Limb (tissue), 2 donors: ENCODE measurements around the gene ASPSCR1.

Experiments used
- DNase-seq, 2 donors: peaks; one replicate each; pipeline ENCODE4 v3.0.0-alpha.2; 2016; ENCODE audit errors: extremely low spot score in 2 of 2

The ASPSCR1 gene

GRCh38 chr17:81998691-81999438, 21.4 kb downstream of the ASPSCR1 start:
- DNase-seq, result no peak

- no peak for DNase-seq
Observed at GRCh38 chr17:81999587-81999975, 22.2 kb downstream of the ASPSCR1 start.

DNA sequence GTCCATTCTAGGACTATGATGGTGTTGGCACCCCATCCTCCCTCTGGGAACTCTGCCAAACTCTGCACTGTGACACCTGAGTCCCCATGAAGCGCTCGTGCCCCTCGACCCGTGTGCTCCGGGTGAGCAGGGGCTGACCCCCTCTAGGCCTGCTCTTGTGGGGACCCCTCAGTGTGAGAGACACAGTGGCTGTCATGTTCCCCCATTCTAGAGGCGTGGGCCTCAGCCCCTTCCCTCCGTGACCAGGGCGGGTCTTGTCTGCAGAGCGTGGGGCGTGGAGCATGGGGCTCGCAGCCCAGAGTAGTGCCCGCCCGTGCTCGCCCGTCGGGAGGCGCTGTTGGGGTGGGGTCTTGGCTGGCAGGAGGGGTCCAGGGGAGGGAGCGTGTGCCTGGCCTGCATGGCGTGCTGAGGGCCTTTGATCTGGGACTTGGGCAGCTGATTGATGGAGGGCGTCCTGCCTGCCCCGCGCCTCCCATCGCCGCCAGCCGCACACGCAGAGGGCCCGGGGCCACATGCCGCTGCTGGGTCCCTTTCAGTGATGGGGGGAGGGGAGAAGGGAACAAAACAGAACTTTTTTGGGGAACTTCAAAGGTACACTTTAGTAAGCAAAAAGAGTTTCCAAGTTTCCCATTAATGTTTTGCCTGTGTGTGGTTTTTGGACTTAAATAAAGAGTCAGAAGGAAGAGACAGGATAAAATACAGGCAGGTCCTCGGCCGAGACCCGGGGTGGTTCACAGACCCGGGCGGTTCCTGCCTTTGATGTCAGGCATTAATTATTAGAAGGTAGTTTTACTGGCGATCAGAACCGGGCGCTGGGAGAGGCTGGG, 22.8 kb downstream of the ASPSCR1 start:
- DNase-seq, result no peak

DNA sequence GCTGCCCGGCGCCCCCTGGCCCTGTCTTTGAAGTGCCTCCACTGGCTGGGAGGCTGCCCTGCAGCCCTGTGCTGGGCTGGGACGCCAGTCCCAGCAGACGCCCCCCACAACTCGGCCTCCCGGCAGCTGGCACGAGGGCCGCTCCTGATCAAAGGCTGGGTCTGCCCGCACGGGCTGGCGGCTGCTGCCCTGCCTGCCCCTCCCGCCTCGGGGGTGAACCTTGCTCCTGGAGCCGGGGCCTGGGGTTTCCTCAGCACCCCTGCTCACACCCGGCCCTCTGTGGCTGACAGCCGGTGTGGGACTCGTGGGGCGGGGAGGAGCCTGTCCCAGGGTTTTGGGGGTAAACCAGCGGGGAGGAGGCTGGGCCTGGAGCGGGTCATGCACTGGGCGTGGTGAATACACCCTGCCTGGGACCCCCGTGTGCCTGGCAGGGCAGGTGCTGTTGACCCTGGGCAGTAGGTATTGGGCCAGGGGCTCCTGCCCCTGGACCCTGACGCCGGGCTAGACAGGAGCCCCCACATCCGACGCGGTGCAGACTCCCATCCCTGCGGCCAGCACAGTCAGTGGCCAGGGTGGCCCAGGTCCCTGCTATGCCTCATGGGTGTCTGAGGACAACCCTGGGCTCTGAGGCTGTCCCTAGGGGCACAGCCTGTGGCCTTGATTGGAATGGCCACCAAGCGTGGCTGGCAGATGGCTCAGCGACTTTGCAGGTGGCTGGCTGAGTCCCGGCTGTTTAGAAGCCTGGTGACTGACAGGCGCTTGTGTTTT, 23.6 kb downstream of the ASPSCR1 start:
- DNase-seq, result no peak

- DNase-seq, result no peak
Observed at GRCh38 chr17:82001571-82002056, 24.2 kb downstream of the ASPSCR1 start.

DNA sequence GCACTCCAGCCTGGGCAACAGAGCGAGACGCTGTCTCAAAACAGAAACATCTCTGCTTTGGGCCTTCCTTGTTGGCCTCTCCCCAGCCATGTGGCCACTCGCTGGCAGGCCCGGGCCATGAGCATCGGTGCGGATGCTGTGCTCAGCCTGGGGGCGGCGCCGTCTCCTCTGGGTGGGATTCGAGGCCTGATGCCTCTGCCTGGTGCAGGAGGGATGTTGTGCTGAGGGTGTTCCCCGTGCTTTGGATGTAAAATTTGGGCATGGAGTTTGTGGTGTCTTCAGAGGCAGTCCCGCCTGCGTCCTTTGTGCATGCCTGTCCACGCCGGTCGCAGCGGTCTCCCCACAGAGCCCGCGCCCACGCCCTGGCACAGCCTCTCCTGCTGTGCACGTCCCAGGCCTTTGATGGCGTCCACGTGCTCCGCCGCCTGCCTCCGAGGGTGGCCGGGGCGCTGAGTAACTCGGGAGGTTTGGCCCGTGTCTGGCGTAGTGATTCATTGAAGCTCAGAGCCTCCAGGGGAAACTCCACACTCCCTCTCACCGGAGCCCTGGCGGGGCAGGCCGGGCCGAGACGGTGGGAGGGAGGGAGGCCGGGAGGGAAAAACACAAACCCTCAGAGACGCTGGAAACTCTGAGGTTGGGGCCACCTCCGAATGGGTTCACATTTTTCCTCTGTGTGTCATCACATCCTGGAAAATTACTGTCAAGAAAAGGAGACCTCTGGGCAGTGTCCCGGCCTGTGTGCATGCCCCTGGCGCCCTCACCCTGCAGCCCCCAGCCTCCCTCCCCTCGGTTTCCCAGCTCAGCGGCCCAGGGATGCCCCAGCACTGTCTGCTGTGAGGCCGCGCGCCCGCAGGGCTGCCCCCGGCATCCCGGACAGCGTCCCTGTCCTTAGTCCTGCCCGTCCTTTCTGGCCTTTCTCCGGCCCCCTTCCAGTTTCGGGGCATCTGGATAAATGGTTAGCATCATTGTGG, 26.3 kb downstream of the ASPSCR1 start:
- DNase-seq, result no peak

GRCh38 chr17:82004517-82005455, 27.4 kb downstream of the ASPSCR1 start:
- no peak for DNase-seq

DNA sequence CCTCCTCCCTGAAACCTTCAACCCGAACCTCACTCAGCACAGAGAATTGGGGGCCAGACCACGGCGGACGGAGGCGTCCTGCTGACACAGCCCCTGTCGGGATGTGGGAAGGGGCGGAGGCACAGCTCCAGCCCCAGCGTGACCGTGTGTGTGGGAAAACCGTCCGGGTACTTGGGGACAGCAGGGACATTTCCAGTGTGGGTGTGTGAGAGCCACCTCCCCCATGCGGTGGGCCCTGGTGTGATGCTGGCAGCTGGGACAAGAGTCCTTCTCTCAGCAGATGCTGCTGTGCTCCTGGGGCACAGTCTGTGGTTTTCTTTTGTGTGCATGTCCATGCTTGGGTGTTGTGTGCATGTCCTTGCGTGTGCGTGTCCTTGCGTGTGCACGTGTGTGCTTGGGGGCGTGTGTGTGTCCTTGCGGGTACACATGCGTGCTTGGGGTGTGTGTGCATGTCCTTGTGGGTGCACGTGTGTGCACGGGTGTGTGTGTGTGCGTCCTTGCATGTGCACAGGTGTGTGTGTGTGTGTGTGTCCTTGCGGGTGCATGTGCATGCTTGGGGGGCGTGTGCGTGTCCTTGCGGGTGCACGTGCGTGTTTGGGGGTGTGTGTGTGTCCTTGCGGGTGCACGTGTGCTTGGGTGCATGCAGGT, 28.4 kb downstream of the ASPSCR1 start:
- no peak for DNase-seq

GRCh38 chr17:82006468-82007227, 29.2 kb downstream of the ASPSCR1 start:
- no peak for DNase-seq

DNA sequence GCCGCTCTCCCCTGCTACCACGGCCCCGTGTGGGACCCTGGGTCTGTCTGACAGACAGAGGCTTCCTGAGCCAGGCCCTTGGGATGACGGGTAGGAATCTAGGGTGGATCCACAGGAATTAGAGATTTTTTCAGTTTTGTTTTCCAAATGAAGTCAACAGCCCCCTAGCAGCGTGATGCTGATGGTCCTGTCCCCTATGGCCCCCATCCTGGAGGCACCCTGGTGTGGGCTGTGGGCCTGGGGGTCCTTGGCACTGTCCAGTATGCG, 29.7 kb downstream of the ASPSCR1 start:
- no peak for DNase-seq

- DNase-seq, result no peak
Observed at GRCh38 chr17:82007495-82008257, 30.2 kb downstream of the ASPSCR1 start.

DNA sequence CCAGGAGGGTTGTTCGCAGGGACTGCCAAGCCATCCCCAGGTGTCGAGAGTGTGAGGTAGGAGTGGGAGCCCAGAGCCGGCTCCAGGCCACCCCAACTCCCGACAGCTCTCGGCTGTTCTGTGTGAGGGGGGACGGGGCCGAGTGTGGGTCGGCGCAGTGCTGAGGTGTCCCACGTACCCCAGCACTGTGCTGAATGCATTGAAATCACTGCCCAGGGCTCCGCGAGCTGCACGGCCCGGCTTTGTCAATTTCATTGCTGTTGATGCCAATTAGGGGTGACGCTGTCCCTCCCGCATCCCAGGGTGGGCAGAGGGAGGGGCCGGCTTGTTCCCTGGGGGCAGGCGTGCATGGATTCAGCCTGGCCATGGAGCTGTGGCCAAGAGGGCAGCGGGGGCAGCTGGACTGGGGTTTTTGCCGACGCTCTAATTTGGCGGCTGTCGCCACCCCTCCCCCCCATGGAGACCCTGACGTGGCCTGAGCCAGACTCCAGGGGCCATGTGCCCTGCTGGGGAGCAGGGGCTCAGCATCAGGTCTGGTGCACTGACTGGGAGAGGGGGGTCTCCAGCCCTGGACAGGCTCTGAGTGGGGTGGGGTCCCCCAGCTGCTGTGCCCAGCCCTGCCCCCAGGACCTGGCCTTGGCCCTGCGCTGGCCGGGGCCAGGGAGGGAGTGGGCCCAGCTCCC, 31.0 kb downstream of the ASPSCR1 start:
- no peak for DNase-seq

GRCh38 chr17:82008941-82009405, 31.5 kb downstream of the ASPSCR1 start:
- no peak for DNase-seq

GRCh38 chr17:82009413-82009812, 32.0 kb downstream of the ASPSCR1 start:
- no peak for DNase-seq

GRCh38 chr17:82010575-82011525, 33.4 kb downstream of the ASPSCR1 start:
- no peak for DNase-seq

- DNase-seq, result no peak
Observed at GRCh38 chr17:82011617-82012187, 34.3 kb downstream of the ASPSCR1 start.
